Psoas muscle (tissue), 8 donors: ENCODE data around the gene PARP15. TPM values are rescaled to one million over a fixed set of nuclear protein-coding genes. Genes with fewer than 3 reads are reported as not detected.

Experiments
- ATAC-seq, 4 donors: fragments of 200-7000 bp; cut with Tn5 transposase; one replicate each; pipeline ENCODE4 v1.9.1; 2020; ENCODE audit warnings: moderate library complexity in 3 of 4, mild to moderate bottlenecking in 2 of 4
- DNase-seq, 2 donors: peaks; one replicate each; pipeline ENCODE4 v3.0.0-alpha.2; 2020
- H3K27ac ChIP-seq: fragments of 200-600 bp; one replicate; pipeline ENCODE4 v1.8.0; 2022
- H3K27me3 ChIP-seq, 3 donors: fragments of 200-600 bp in 1 of 3; one replicate each; pipeline versions ENCODE4 v1.6.1 to v1.8.0; 2013 to 2022; ENCODE audit warnings: low read length in 2 of 3, mild to moderate bottlenecking in 2 of 3, moderate library complexity in 1 of 3; ENCODE audit not compliant: insufficient read depth in 3 of 3
- H3K36me3 ChIP-seq, 2 donors: fragments of 200-600 bp in 1 of 2; one replicate each; pipeline versions ENCODE4 v1.6.1 to v1.8.0; 2013 to 2022; ENCODE audit warnings: low read depth in 1 of 2, mild to moderate bottlenecking in 1 of 2, moderate library complexity in 1 of 2; ENCODE audit not compliant: insufficient read depth in 1 of 2
- H3K4me1 ChIP-seq: fragments of 200-600 bp; one replicate; pipeline ENCODE4 v1.8.0; 2022
- H3K4me3 ChIP-seq: fragments of 200-600 bp; one replicate; pipeline ENCODE4 v1.8.0; 2022; ENCODE audit warnings: mild to moderate bottlenecking
- H3K9me3 ChIP-seq: fragments of 200-600 bp; one replicate; pipeline ENCODE4 v1.8.0; 2022
- WGBS, 3 donors: extraction: QIAGEN DNeasy Blood & Tissue Kit; methylation state at CpG; one replicate each; pipeline versions ENCODE4 v1.1.6 to v1.1.7; 2013; 5-methylcytosine and 5-hydroxymethylcytosine counted together
- intact Hi-C, 2 donors: fragments of 100-400 bp; cut with DNase I; formaldehyde crosslinking; loops; one replicate each; pipeline versions ENCODE4 v1.11.0 to v1.14.2; 2022
- polyA plus RNA-seq, 3 donors: library from polyadenylated mRNA; stranded (reverse); fragments of 200-250 nt; gene quantifications; one replicate each; pipeline ENCODE4 v1.2.3, GENCODE V29; 2013
- total RNA-seq, 4 donors: library from RNA; stranded (reverse); fragmentation: NEBNext Ultra II Directional in 2 of 4; extraction: Animal tissue kit (Norgen Biotek cat#: 25700) in 2 of 4; gene quantifications; one replicate each; pipeline versions ENCODE4 v1.2.1 to v1.2.4, GENCODE V29; 2021 to 2023
- TF ChIP-seq, protein P1 (sequence below): fragments of 200-600 bp; IDR thresholded peaks from one replicate; pipeline ENCODE4 v1.8.0; 2022; ENCODE audit warnings: antibody characterized with exemption
- donor health status: healthy with polysubstance abuse.
- donor health status: DM: no; HTN: no; CAD: no; lungs with moderate emphysema.
- donor health status: Bipolar disorder and iron deficiency.
- donor health status: healthy.
- donor health status: DM: yes; HTN: yes; CAD: no.
- donor health status: DM: no; HTN: no; CAD: no.
- donor health status: DM: no; HTN: no; CAD: no.
- donor health status: DM: yes; HTN: yes; CAD: no.

PARP15 gene
- total and polyA plus RNA-seq, 7 donors: 0.11 to 1.0 (median 0.34) TPM

- WGBS, 3 donors: 64 to 68% (median 64%) methylated on average over 5 of the region's 5 CpGs
- H3K36me3 ChIP-seq: no peaks in the 10 kb centered on the region
- no peaks in the 10 kb centered on the region for H3K4me1 ChIP-seq
- H3K27me3 ChIP-seq: no peaks in the 10 kb centered on the region
- no peak overlapping the region for H3K4me3 ChIP-seq
- intact Hi-C loops: no loop called here
- ATAC-seq: no peak
- H3K9me3 ChIP-seq: no peaks in the 10 kb centered on the region
- no peak for DNase-seq
- TF ChIP-seq, protein P1, sequence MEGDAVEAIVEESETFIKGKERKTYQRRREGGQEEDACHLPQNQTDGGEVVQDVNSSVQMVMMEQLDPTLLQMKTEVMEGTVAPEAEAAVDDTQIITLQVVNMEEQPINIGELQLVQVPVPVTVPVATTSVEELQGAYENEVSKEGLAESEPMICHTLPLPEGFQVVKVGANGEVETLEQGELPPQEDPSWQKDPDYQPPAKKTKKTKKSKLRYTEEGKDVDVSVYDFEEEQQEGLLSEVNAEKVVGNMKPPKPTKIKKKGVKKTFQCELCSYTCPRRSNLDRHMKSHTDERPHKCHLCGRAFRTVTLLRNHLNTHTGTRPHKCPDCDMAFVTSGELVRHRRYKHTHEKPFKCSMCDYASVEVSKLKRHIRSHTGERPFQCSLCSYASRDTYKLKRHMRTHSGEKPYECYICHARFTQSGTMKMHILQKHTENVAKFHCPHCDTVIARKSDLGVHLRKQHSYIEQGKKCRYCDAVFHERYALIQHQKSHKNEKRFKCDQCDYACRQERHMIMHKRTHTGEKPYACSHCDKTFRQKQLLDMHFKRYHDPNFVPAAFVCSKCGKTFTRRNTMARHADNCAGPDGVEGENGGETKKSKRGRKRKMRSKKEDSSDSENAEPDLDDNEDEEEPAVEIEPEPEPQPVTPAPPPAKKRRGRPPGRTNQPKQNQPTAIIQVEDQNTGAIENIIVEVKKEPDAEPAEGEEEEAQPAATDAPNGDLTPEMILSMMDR: no peak
- H3K27ac ChIP-seq: no peak overlapping the region
Measured at GRCh38 chr3:122602011-122602710, 24.7 kb downstream of the PARP15 start.

GRCh38 chr3:122603056-122603455, 25.6 kb downstream of the PARP15 start:
- Histone ChIP-seq H3K27me3 (no peaks in the 10 kb centered on the region), H3K4me1 (no peaks in the 10 kb centered on the region), H3K4me3 (no peak overlapping the region), H3K27ac (no peak overlapping the region), H3K9me3 (no peaks in the 10 kb centered on the region), H3K36me3 (no peaks in the 10 kb centered on the region)
- ATAC-seq (no peak), DNase-seq (no peak)
- 72 to 81% (median 73%) methylated on average over 2 of the region's 2 CpGs for WGBS, 3 donors
- intact Hi-C loops: no loop called here
- TF ChIP-seq, protein P1: no peak

GRCh38 chr3:122606330-122606729, 28.9 kb downstream of the PARP15 start:
- no peak overlapping the region for H3K4me3 ChIP-seq
- DNase-seq: no peak
- no peak for ATAC-seq
- H3K4me1 ChIP-seq: no peaks in the 10 kb centered on the region
- H3K9me3 ChIP-seq: no peaks in the 10 kb centered on the region
- no peak overlapping the region for H3K27ac ChIP-seq
- no peaks in the 10 kb centered on the region for H3K27me3 ChIP-seq
- 53 to 68% (median 60%) methylated on average over 4 of the region's 4 CpGs for WGBS, 3 donors
- TF ChIP-seq, protein P1: no peak
- H3K36me3 ChIP-seq: no peaks in the 10 kb centered on the region
- intact Hi-C loops: no loop called here

GRCh38 chr3:122608916-122609315, 31.5 kb downstream of the PARP15 start:
- 90 to 95% (median 93%) methylated on average over 1 of the region's 1 CpG for WGBS, 3 donors
- DNase-seq: no peak
- TF ChIP-seq, protein P1: no peak
- Histone ChIP-seq H3K4me1 (no peaks in the 10 kb centered on the region), H3K27me3 (no peaks in the 10 kb centered on the region), H3K4me3 (no peak overlapping the region), H3K36me3 (no peaks in the 10 kb centered on the region), H3K27ac (no peak overlapping the region), H3K9me3 (no peaks in the 10 kb centered on the region)
- intact Hi-C loops: no loop called here
- no peak for ATAC-seq
